Stimulated activated CD8-positive, alpha-beta memory T cell treated with anti-CD3 and anti-CD28 coated beads, Interleukin-15, amount 100 ng/mL, for 1 hour (primary cell): ENCODE measurements around the gene NSMCE4A.
"Not testable (repeated sequence)": the region's sequence is repeated elsewhere in the genome, so short reads cannot be mapped to it uniquely, and the experiment has no call there.

Experiments used
- DNase-seq: peaks from one replicate; pipeline ENCODE4 v3.0.0-alpha.2; 2020; ENCODE audit warnings: low read depth

NSMCE4A gene

GRCh38 chr10:121988361-121989324, 13.6 kb upstream of the NSMCE4A start, which contains the start of gene TACC2:
Gene TACC2 (plus strand): TSS chr10:121989163. CDS start chr10:122021982, 32,819 bp downstream.
- no peak for DNase-seq

GRCh38 chr10:121984463-121984862, 9.4 kb upstream of the NSMCE4A start:
- DNase-seq: no peak

- no peak for DNase-seq
Observed at GRCh38 chr10:121983852-121984251, 8.8 kb upstream of the NSMCE4A start.

GRCh38 chr10:121981346-121981745, 6.3 kb upstream of the NSMCE4A start:
- no peak for DNase-seq

- no peak for DNase-seq
Observed at GRCh38 chr10:121978511-121978910, 3.5 kb upstream of the NSMCE4A start.

GRCh38 chr10:121976607-121977006, 1.6 kb upstream of the NSMCE4A start:
- no peak for DNase-seq

GRCh38 chr10:121975295-121976086, 474 bp upstream of the NSMCE4A start:
- DNase-seq: no peak

- DNase-seq: no peak
Observed at GRCh38 chr10:121974019-121974534, 940 bp downstream of the NSMCE4A start.

GRCh38 chr10:121969086-121969485, 5.9 kb downstream of the NSMCE4A start:
- not testable (repeated sequence) for DNase-seq

- no peak for DNase-seq
Observed at GRCh38 chr10:121965996-121966395, 9.0 kb downstream of the NSMCE4A start.

GRCh38 chr10:121961456-121961855, 13.6 kb downstream of the NSMCE4A start:
- no peak for DNase-seq

GRCh38 chr10:121959671-121960070, 15.3 kb downstream of the NSMCE4A start:
- DNase-seq: no peak

GRCh38 chr10:121956111-121957061, 18.6 kb downstream of the NSMCE4A start:
- DNase-seq: no peak

GRCh38 chr10:121952226-121952625, 22.8 kb downstream of the NSMCE4A start:
- no peak for DNase-seq

- no peak for DNase-seq
Observed at GRCh38 chr10:121949451-121949850, 25.6 kb downstream of the NSMCE4A start.

- DNase-seq: no peak
Observed at GRCh38 chr10:121949049-121949448, 26.0 kb downstream of the NSMCE4A start.

- no peak for DNase-seq
Observed at GRCh38 chr10:121947343-121948330, 27.4 kb downstream of the NSMCE4A start.

- no peak for DNase-seq
Observed at GRCh38 chr10:121942749-121943416, 32.1 kb downstream of the NSMCE4A start.

- no peak for DNase-seq
Observed at GRCh38 chr10:121941532-121941931, 33.5 kb downstream of the NSMCE4A start.

- no peak for DNase-seq
Observed at GRCh38 chr10:121936295-121936694, 38.7 kb downstream of the NSMCE4A start.
